GM12892 (cell line): ENCODE measurements around the gene ZHX3.

Experiments used
- DNase-seq: peaks from one replicate; pipeline ENCODE4 v3.0.0; 2011; ENCODE audit not compliant: insufficient read length
- FAIRE-seq: peaks from 2 replicates; lab custom pipeline; 2011; peaks lifted over from hg19 to GRCh38; lab: Jason Lieb, UNC
- POLR2A ChIP-seq: IDR thresholded peaks from 2 replicates; pipeline ENCODE4 v1.6.1; 2011; ENCODE audit warnings: low read depth, low read length, control low read depth
- POLR2AphosphoS5 ChIP-seq: IDR thresholded peaks from 2 replicates; pipeline ENCODE4 v1.6.1; 2011; ENCODE audit warnings: low read depth, low read length, control low read depth
- TAF1 ChIP-seq: IDR thresholded peaks from 2 replicates; pipeline ENCODE4 v1.6.1; 2011; ENCODE audit warnings: low read depth, mild to moderate bottlenecking, control low read depth, low read length, borderline replicate concordance

Gene ZHX3

GRCh38 chr20:41306061-41306727 is 11.3 kb downstream of the ZHX3 start:
- TF ChIP-seq TAF1, result no peak
- no peak for TF ChIP-seq POLR2AphosphoS5
- TF ChIP-seq POLR2A, result no peak
- DNase-seq (no peak), FAIRE-seq (peak; percentile 50)

DNA sequence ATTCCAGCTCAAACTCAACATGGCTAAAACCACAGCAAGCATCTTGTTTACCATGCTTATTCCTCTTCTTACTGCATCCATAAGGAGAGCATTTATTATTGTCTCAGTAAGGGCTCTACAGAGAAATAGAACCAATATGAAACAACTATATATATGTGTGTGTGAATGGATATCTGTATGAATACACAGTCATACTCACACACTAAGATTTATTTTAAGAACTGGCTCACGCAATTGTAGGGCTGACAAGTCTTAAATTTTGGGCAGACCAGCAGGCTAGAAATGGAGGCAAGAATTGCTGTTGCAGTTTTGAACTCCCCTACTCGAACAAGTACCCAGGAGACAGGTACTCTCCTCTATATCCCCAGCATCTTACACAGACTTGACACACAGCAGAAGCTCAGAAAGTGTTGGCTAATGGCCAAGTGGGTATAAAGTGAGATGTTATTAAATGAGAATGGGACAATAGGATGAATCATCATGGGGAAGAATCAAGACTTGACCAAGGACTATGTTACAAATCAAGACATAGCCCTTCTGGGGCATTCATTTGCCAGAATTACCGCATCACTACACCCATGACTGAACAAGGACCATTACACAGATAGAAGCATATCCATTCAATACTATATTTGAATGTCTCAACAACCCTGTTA is 13.0 kb downstream of the ZHX3 start:
- TF ChIP-seq POLR2AphosphoS5 (no peak), POLR2A (no peak), TAF1 (no peak)
- FAIRE-seq (no peak), DNase-seq (no peak)

DNA sequence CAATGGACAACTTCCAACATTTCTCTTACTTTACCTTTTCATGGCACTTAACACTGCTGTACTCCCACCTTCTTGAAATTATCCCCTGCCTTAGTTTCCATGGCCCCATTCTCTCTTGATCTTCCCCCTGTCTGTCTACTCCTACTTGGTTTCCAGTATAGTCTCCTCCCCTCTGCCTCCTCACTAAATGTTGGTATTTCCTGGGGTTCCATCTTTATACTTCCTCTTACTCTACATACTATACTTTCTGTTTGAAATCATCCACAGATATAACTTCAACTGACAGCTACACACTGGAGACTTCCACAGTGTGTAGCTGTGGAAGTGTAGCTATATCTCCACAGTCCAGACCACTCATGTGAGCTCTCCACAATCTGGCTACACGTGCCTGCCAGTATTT is 13.5 kb downstream of the ZHX3 start:
- TF ChIP-seq TAF1 (no peak), POLR2A (no peak), POLR2AphosphoS5 (no peak)
- FAIRE-seq (no peak), DNase-seq (no peak)

- TF ChIP-seq POLR2A (no peak), POLR2AphosphoS5 (no peak), TAF1 (no peak)
- DNase-seq (no peak), FAIRE-seq (no peak)
Observed at GRCh38 chr20:41300886-41301285, 16.6 kb downstream of the ZHX3 start.

- FAIRE-seq (no peak), DNase-seq (no peak)
- TF ChIP-seq POLR2AphosphoS5, result no peak
- no peak for TF ChIP-seq TAF1
- TF ChIP-seq POLR2A, result no peak
Observed at GRCh38 chr20:41300383-41300782, 17.1 kb downstream of the ZHX3 start.

GRCh38 chr20:41299899-41300298 is 17.6 kb downstream of the ZHX3 start:
- TF ChIP-seq TAF1 (no peak), POLR2AphosphoS5 (no peak), POLR2A (no peak)
- FAIRE-seq (no peak), DNase-seq (no peak)

GRCh38 chr20:41293269-41294037 is 24.1 kb downstream of the ZHX3 start:
- FAIRE-seq, result no peak
- DNase-seq, result no peak
- no peak for TF ChIP-seq POLR2AphosphoS5
- no peak for TF ChIP-seq TAF1
- TF ChIP-seq POLR2A, result no peak

GRCh38 chr20:41290804-41291389 is 26.6 kb downstream of the ZHX3 start:
- TF ChIP-seq POLR2A, result no peak
- no peak for TF ChIP-seq POLR2AphosphoS5
- TF ChIP-seq TAF1, result no peak
- DNase-seq, result no peak
- no peak for FAIRE-seq

GRCh38 chr20:41287327-41287726 is 30.2 kb downstream of the ZHX3 start:
- no peak for FAIRE-seq
- DNase-seq, result no peak
- TF ChIP-seq POLR2A (no peak), POLR2AphosphoS5 (no peak), TAF1 (no peak)

DNA sequence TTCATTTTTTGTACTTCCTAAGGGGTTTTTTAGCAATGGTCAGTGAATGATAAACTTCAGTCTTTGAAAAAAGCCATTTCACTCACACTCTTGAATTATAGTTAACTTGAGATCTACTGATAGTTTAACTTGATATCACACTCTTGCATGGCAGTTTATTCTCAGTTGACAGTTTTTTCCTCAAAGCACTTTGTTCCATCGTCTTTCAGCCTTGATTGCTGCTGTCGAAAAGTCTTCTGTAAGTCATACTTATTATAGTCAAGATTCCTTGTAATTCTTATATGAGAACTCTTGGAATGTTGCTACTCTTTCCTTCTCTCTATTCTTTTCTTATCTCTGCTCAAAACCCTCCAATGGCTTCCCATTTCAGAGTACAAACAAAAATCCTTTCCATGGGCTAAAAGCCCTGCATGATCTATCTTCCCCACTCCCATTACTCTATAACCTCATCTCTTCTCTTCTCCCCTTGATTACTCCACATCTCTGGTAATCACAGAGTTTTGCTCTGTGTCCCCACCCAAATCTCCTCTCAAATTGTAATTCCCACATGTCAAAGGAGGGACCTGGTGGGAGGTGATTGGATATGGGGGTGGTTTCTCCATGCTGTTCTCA is 31.2 kb downstream of the ZHX3 start:
- no peak for FAIRE-seq
- no peak for DNase-seq
- TF ChIP-seq TAF1 (no peak), POLR2A (no peak), POLR2AphosphoS5 (no peak)

DNA sequence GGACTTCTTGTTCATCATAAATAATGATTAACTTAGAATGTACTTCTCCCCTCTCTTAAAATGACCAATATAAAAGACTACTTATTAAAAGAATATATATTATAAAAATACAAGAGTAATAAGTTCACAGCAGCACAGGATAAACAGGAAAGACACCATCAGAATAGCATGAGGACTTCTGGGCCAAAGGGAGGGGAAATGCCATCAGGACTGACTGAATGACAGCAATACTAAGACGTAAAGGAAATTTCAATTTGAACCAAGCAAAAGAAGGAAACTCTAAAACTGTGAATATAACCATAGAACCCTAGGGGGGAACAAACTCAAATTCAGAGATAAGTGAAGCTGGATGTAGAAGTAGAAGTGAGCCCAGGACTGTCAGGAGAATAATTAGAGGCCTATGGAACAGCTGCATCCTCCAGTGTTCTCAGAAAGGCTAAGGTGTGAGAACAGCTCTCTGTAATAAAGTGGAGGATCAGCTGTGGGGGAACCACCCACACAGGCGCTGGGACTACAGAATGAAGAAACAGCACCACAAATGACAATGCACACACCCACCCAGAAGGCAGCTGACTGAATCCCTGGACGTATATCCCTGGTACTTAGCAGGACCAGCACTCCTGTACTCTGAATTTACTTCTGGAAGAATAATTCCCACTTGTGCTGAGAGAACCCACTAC is 37.8 kb downstream of the ZHX3 start:
- no peak for TF ChIP-seq TAF1
- no peak for TF ChIP-seq POLR2AphosphoS5
- no peak for TF ChIP-seq POLR2A
- no peak for DNase-seq
- no peak for FAIRE-seq
